D721Med (cell line): ENCODE data around the gene BGN.

Experiments
- DNase-seq: peaks from one replicate; pipeline ENCODE4 v3.0.0; 2011; ENCODE audit warnings: low spot score; ENCODE audit not compliant: insufficient read length
- FAIRE-seq: peaks from 2 replicates; lab custom pipeline; 2011; peaks lifted over from hg19 to GRCh38; lab: Jason Lieb, UNC
- TF ChIP-seq, protein P1 (sequence below): IDR thresholded peaks from 2 replicates; pipeline ENCODE4 v1.5.1; 2012; ENCODE audit warnings: mild to moderate bottlenecking, control low read depth; ENCODE audit not compliant: insufficient read depth; ENCODE audit errors: missing control alignments

The BGN gene

DNA sequence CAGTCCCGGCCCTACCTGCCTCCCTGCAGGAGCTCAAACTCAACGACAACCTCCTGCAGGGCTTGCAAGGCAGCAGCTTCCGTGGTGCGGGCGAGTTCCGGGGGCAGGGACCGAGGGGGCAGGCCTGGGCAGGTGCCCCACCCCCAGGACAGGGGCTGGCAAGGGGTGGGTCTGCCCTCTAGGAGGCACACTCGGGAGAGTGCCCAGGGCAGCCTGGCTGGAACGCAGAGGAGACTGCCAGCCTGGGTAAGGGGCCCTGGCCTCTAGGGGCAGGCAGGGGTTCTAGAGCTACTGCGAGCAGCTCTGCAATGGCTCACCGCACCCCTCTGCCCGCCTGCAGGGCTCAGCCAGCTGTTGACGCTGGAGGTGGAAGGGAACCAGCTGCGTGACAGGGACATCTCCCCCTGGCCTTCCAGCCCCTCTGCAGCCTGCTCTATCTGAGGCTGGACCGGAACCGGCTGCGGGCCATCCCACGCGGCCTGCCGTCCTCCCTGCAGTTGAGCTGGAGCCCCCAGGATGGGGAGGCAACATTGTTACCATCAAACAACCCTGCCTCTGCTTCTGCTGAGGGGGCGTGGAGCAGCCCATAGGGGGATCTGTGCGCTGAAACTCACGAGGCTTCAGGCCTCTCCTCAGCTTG, 12.3 kb upstream of the BGN start:
- TF ChIP-seq, protein P1, sequence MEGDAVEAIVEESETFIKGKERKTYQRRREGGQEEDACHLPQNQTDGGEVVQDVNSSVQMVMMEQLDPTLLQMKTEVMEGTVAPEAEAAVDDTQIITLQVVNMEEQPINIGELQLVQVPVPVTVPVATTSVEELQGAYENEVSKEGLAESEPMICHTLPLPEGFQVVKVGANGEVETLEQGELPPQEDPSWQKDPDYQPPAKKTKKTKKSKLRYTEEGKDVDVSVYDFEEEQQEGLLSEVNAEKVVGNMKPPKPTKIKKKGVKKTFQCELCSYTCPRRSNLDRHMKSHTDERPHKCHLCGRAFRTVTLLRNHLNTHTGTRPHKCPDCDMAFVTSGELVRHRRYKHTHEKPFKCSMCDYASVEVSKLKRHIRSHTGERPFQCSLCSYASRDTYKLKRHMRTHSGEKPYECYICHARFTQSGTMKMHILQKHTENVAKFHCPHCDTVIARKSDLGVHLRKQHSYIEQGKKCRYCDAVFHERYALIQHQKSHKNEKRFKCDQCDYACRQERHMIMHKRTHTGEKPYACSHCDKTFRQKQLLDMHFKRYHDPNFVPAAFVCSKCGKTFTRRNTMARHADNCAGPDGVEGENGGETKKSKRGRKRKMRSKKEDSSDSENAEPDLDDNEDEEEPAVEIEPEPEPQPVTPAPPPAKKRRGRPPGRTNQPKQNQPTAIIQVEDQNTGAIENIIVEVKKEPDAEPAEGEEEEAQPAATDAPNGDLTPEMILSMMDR: no peak
- FAIRE-seq: no peak

DNA sequence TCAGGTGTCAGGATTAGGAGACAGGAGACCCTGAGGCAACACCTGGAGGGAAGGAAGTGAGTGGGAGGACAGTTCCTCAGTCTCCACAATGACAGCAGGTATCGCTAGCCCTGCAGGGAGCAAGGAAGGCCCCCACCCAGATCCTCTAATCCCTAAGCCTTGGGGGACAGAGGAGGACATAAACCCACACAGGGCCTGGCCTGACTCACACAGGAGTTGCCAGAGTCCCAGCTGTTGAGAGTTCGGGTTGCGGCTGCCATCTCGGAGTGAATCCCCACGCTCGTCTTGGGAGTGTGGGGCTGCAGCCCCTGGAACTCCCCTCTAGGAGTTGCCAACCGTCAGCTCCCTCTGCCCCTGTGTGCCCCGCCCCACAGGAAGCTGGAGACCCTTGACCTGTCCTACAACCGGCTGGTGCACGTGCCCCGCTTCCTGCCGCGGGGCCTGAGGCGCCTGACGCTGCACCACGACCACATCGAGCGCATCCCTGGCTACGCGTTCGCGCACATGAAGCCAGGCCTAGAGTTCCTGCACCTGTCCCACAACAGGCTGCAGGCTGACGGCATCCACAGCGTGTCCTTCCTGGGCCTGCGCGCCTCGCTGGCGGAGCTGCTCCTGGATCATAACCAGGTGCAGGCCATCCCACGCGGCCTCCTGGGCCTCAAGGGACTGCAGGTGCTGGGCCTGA, 9.2 kb upstream of the BGN start:
- FAIRE-seq (no peak), DNase-seq (no peak)
- TF ChIP-seq, protein P1: no peak

More for the DNA sequence above, 12.3 kb upstream of the BGN start:
- no peak for DNase-seq

DNA sequence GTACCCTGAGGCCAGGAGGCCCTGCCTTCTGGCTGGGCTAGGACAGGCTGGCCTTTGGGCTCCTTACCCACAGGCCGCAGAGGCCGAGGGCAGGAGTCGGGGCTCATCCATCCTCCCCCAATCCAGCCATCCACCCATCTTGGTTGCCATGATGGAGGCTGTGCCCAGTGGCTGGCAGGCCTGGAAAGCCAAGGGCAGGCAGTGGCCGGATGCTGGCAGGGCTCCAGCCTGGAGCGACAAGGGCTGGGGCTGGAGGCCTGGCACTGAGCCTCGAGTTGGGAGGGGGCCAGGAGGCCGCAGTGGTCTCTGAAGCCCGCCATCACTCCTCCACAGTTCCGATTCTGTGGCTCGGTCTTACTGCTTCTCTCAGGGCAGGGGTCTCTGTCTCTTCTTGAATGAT, 8.6 kb upstream of the BGN start:
- DNase-seq (no peak), FAIRE-seq (no peak)

DNA sequence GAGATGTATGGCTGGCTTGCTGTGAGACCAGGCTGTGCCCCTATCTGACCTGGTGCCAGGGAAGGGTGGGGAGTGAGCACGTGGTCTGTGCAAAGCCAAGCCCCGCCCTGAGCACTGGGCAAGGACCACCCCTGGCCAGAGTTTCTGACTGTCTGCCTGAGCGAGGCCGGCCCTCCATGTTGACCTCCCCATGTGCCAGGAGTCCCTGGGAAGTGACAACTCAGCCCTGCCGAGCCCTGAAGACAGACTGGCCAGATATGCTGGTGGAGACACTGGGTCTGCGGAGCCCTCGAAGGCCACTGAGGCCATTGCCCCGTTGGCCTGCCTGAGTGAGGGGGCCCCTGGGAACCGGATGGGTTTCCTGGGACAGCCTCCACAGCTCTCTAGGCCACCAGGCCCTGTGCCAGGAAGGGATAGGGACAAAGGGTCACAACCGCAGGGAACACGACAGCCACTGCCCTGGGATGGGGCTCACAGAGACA, 7.1 kb upstream of the BGN start:
- TF ChIP-seq, protein P1: no peak
- FAIRE-seq: no peak
- no peak for DNase-seq

More for the DNA sequence above, 8.6 kb upstream of the BGN start:
- TF ChIP-seq, protein P1: no peak

DNA sequence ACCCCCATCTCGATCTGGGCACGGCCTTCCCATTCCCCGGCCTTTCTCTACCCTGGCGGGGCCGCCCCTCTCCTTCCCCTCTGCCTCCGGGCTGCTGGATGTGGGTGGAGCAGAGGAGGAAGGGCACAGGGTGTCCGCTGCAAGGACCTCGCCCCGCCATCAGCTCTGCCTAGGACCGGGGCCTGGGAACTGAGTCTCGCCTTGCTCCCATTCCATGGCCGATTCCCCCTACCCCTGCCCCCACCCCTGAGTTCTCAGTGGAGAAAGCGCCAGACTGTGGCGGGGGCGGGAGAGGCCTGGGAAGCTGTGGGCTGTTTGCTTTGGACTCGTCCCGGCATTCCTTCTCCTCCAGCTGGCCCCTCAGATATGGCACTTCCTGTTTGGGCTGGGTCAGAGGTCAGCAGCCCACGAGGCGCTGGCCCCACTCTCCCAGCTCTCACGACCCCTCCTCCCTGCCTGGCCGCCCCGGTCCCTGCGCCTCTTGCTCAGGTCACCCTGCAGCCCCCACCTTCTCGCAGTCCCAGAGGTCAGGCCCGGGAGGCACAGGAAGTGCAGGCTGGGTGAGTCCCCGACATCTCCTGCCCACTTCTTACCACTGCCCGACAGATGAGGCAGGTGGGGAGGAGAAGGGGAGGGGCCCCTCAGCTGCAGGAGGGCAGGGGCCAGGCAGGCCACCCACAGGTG, 6.4 kb upstream of the BGN start:
- FAIRE-seq: no peak
- TF ChIP-seq, protein P1: no peak
- DNase-seq: no peak

DNA sequence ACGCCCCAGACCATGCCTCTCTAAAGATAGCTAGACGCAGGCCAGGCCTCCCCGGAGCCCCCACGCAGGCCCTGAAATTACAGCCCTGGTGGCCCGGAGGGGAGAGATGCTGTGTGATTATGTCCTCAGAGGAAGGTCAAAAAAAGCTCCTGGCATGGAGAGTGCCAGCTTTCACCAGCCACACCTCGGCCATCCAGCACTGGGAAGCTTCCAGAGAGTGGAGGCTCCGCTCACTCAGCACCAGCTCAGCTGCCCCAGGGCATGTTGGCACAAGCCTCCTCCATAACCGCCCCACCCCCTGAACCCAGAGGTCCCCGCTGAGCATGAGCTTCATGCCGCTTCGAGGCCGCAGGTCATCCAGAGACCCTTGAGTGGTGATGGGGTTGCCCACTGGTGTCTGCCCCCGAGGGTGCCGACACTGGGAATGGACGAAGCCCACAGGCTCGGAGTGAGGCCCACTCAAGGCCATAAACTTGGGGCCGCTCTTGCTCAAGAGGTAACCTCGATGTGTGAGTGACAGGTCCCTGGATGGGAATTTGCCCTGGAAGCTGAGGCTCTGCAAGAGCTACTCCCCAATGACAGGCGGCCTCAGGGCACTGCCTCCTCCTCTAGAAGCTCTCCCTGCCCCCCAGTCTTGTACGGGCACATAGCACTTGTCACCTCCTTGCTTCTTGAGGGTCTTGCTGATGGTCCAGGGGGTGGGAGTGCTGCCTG, 4.4 kb upstream of the BGN start:
- DNase-seq (no peak), FAIRE-seq (no peak)
- TF ChIP-seq, protein P1: no peak
